Fibroblast of lung (primary cell): ENCODE data around the gene GSTT4. TPM values are rescaled to one million over a fixed set of nuclear protein-coding genes. Genes with fewer than 3 reads are reported as not detected.
"Not testable (repeated sequence)": the region's sequence is repeated elsewhere in the genome, so short reads cannot be mapped to it uniquely, and the experiment has no call there.

Experiments
- DNase-seq, 2 donors: peaks; one replicate each; pipeline versions ENCODE4 v3.0.0 to v3.0.0-alpha.2; 2010; ENCODE audit warnings: low read depth in 2 of 2
- H2AFZ ChIP-seq: 2 replicates; pipeline ENCODE4 v1.5.1; 2012; ENCODE audit warnings: low read length, control low read depth, inconsistent platforms
- H3K27ac ChIP-seq: 2 replicates; pipeline ENCODE4 v1.5.1; 2011; ENCODE audit warnings: low read length, control low read depth; ENCODE audit not compliant: insufficient read depth
- H3K27me3 ChIP-seq: 2 replicates; pipeline ENCODE4 v1.5.1; 2011; ENCODE audit warnings: mild to moderate bottlenecking, low read length; ENCODE audit not compliant: control insufficient read depth, insufficient read depth
- H3K36me3 ChIP-seq: 2 replicates; pipeline ENCODE4 v1.5.1; 2011; ENCODE audit warnings: low read length; ENCODE audit not compliant: control insufficient read depth, insufficient read depth
- H3K4me1 ChIP-seq: 2 replicates; pipeline ENCODE4 v1.5.1; 2011; ENCODE audit warnings: low read length; ENCODE audit not compliant: control insufficient read depth, insufficient read depth; ENCODE audit errors: extremely low read depth
- H3K4me2 ChIP-seq: 2 replicates; pipeline ENCODE4 v1.5.1; 2011; ENCODE audit warnings: low read length, control low read depth; ENCODE audit not compliant: insufficient read depth; ENCODE audit errors: extremely low read depth
- H3K4me3 ChIP-seq, 4 experiments: fragments of 200-600 bp in 1 of 4; sonication (generic) in 1 of 4; replicated peaks in 1 of 4; 2 replicates each; pipeline ENCODE4 v1.5.1; 2011 to 2016; ENCODE audit warnings: low read length in 4 of 4, low read depth in 3 of 4, mild to moderate bottlenecking in 3 of 4, control low read depth in 2 of 4, inconsistent platforms in 1 of 4, mixed read lengths in 1 of 4; ENCODE audit not compliant: insufficient read depth in 1 of 4; ENCODE audit errors: control extremely low read depth in 1 of 4
- H3K79me2 ChIP-seq: 2 replicates; pipeline ENCODE4 v1.5.1; 2012; ENCODE audit warnings: mild to moderate bottlenecking, low read length, inconsistent platforms; ENCODE audit not compliant: control insufficient read depth, insufficient read depth
- H3K9ac ChIP-seq: 2 replicates; pipeline ENCODE4 v1.5.1; 2011; ENCODE audit warnings: mild to moderate bottlenecking, low read length, control low read depth; ENCODE audit not compliant: insufficient read depth
- H3K9me3 ChIP-seq: 2 replicates; pipeline ENCODE4 v1.5.1; 2012; ENCODE audit warnings: low read depth, low read length; ENCODE audit not compliant: control insufficient read depth, insufficient read depth
- H4K20me1 ChIP-seq: 2 replicates; pipeline ENCODE4 v1.5.1; 2011; ENCODE audit warnings: low read length; ENCODE audit not compliant: control insufficient read depth, insufficient read depth; ENCODE audit errors: extremely low read depth
- EZH2 ChIP-seq: IDR thresholded peaks from 2 replicates; pipeline ENCODE4 v1.5.1; 2012; ENCODE audit warnings: low read length, control low read depth, mild to moderate bottlenecking; ENCODE audit errors: missing control alignments
- polyA plus RNA-seq, 2 donors: library from polyadenylated mRNA; depleted of rRNA in 1 of 2; stranded (reverse) in 1 of 2; unstranded in 1 of 2; fragments of >200 nt; gene quantifications; 2 replicates each; pipeline ENCODE4 v1.2.1, GENCODE V29; 2011 to 2012; ENCODE audit warnings: missing spikeins in 1 of 2
- total RNA-seq: library from RNA; depleted of rRNA; stranded (reverse); fragments of >200 nt; gene quantifications from 2 replicates; pipeline ENCODE4 v1.2.1, GENCODE V29; 2014
- TF ChIP-seq, protein P1 (sequence below), 2 donors: IDR thresholded peaks in 1 of 2; conservative IDR thresholded peaks in 1 of 2; 1 replicate in 1 of 2; 2 replicates in 1 of 2; pipeline ENCODE4 v1.5.1; 2011 to 2012; ENCODE audit warnings: low read length in 2 of 2, control low read depth in 1 of 2, inconsistent platforms in 1 of 2, low read depth in 1 of 2, mild to moderate bottlenecking in 1 of 2

The GSTT4 gene
- total and polyA plus RNA-seq, 2 donors (not counting 1 experiment from before 2014, with no cell fraction given), result not detected

DNA sequence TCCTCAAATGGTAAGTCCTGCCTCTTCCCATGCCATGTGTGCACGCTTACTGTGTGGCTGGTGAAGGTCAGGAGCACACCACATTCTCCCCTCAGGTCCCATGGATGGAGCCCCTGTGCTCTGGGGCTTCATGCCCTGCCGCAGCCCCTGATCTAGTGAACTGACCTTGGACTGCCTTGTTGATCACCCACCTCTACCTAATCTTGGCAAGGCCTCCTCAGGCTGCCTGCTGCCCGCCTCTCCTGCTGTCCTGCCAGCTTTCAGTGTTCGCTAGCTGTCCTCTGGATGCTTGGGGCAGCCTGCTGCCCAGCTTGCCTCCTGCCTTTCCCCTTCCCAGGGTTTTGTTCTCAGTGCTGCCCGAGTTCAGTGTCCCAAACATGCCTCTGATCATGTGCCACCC is 44.0 kb upstream of the GSTT4 start:
- no peak for DNase-seq
- H3K4me1 ChIP-seq, result peaks cover 2% of the 10 kb centered on the region
- no peaks in the 10 kb centered on the region for H4K20me1 ChIP-seq
- H3K4me3 ChIP-seq, result no peak overlapping the region
- H3K79me2 ChIP-seq, result no peaks in the 10 kb centered on the region
- H3K27me3 ChIP-seq, result no peaks in the 10 kb centered on the region
- H3K9me3 ChIP-seq, result no peaks in the 10 kb centered on the region
- no peak overlapping the region for H3K4me2 ChIP-seq
- no peak for TF ChIP-seq EZH2
- TF ChIP-seq, protein P1, sequence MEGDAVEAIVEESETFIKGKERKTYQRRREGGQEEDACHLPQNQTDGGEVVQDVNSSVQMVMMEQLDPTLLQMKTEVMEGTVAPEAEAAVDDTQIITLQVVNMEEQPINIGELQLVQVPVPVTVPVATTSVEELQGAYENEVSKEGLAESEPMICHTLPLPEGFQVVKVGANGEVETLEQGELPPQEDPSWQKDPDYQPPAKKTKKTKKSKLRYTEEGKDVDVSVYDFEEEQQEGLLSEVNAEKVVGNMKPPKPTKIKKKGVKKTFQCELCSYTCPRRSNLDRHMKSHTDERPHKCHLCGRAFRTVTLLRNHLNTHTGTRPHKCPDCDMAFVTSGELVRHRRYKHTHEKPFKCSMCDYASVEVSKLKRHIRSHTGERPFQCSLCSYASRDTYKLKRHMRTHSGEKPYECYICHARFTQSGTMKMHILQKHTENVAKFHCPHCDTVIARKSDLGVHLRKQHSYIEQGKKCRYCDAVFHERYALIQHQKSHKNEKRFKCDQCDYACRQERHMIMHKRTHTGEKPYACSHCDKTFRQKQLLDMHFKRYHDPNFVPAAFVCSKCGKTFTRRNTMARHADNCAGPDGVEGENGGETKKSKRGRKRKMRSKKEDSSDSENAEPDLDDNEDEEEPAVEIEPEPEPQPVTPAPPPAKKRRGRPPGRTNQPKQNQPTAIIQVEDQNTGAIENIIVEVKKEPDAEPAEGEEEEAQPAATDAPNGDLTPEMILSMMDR (conservative IDR thresholded peaks at IDR 0.05 in 1 of 2, IDR thresholded peaks at IDR 0.05 in 1 of 2; ENCODE audit: low read depth in 1 of 2, low read length in 2 of 2), result no peak
- H3K36me3 ChIP-seq, result no peaks in the 10 kb centered on the region
- no peak overlapping the region for H3K27ac ChIP-seq
- no peak overlapping the region for H3K9ac ChIP-seq
- H2AFZ ChIP-seq, result no peak overlapping the region

- H3K4me2 ChIP-seq, result no peak overlapping the region
- H2AFZ ChIP-seq, result no peak overlapping the region
- TF ChIP-seq, protein P1 (conservative IDR thresholded peaks at IDR 0.05 in 1 of 2, IDR thresholded peaks at IDR 0.05 in 1 of 2; ENCODE audit: low read depth in 1 of 2, low read length in 2 of 2), result no peak
- TF ChIP-seq EZH2, result no peak
- H3K9me3 ChIP-seq, result no peaks in the 10 kb centered on the region
- H3K9ac ChIP-seq, result no peak overlapping the region
- no peaks in the 10 kb centered on the region for H4K20me1 ChIP-seq
- H3K4me3 ChIP-seq, result no peak overlapping the region
- H3K27ac ChIP-seq, result no peak overlapping the region
- H3K27me3 ChIP-seq, result no peaks in the 10 kb centered on the region
- H3K36me3 ChIP-seq, result no peaks in the 10 kb centered on the region
- no peaks in the 10 kb centered on the region for H3K79me2 ChIP-seq
- peak in 1 of 2 donors; percentile 11 for DNase-seq
- peaks cover 7% of the 10 kb centered on the region for H3K4me1 ChIP-seq
Observed at GRCh38 chr22:24046024-24046423, 40.8 kb upstream of the GSTT4 start.

GRCh38 chr22:24043958-24044357 is 38.7 kb upstream of the GSTT4 start:
- Histone ChIP-seq H3K4me2 (no peak overlapping the region), H3K27me3 (no peaks in the 10 kb centered on the region), H4K20me1 (no peaks in the 10 kb centered on the region), H2AFZ (no peak overlapping the region), H3K9ac (no peak overlapping the region), H3K27ac (no peak overlapping the region), H3K9me3 (no peaks in the 10 kb centered on the region), H3K36me3 (no peaks in the 10 kb centered on the region), H3K4me3 (no peak overlapping the region), H3K4me1 (peaks cover 7% of the 10 kb centered on the region), H3K79me2 (no peaks in the 10 kb centered on the region)
- no peak for DNase-seq
- no peak for TF ChIP-seq EZH2
- TF ChIP-seq, protein P1 (conservative IDR thresholded peaks at IDR 0.05 in 1 of 2, IDR thresholded peaks at IDR 0.05 in 1 of 2; ENCODE audit: low read depth in 1 of 2, low read length in 2 of 2), result no peak

DNA sequence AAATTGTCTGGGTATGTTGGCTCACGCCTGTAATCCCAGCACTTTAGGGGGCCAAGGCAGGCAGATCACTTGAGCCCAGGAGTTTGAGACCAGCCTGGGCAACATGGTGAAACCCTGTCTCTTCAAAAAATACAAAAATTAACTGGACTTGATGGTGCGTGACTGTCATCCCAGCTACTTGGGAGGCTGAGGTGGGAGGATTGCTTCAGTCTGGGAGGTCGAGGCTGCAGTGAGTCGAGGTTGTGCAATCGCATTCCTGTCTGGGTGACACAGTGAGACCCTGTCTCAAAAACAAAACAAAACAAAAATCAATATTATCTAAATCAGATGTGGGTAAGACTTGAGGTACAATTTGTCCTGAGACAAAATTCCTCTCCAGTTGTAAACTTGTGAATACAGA is 38.2 kb upstream of the GSTT4 start:
- H3K9me3 ChIP-seq, H3K4me1 ChIP-seq, H2AFZ ChIP-seq, H3K4me2 ChIP-seq, H3K27ac ChIP-seq, H3K9ac ChIP-seq, H3K27me3 ChIP-seq, H3K36me3 ChIP-seq, H4K20me1 ChIP-seq, DNase-seq, H3K4me3 ChIP-seq, H3K79me2 ChIP-seq: not testable (repeated sequence)
